ENCODE results near the gene GLT1D1.

- TF ChIP-seq GLIS3 (CRISPR knock-in tag; IDR thresholded peaks at IDR 0.05): no peak
- TF ChIP-seq PATZ1 (CRISPR knock-in tag; IDR thresholded peaks at IDR 0.05; ENCODE audit: borderline replicate concordance): no peak
- no peak for TF ChIP-seq ISL1 (CRISPR knock-in tag; IDR thresholded peaks at IDR 0.05)
- TF ChIP-seq ZFP30 (CRISPR knock-in tag; IDR thresholded peaks at IDR 0.05): no peak
- TF ChIP-seq CREB5 (CRISPR knock-in tag; IDR thresholded peaks at IDR 0.05; ENCODE audit: low read depth): no peak
- no peak for TF ChIP-seq TOX (CRISPR knock-in tag; IDR thresholded peaks at IDR 0.05; ENCODE audit: borderline replicate concordance)
- no peak for TF ChIP-seq ARNTL (CRISPR knock-in tag; IDR thresholded peaks at IDR 0.05; ENCODE audit: borderline replicate concordance, low read depth)
- TF ChIP-seq CSDC2 (CRISPR knock-in tag; IDR thresholded peaks at IDR 0.05): no peak
- TF ChIP-seq TCF4 (CRISPR knock-in tag; IDR thresholded peaks at IDR 0.05; ENCODE audit: borderline replicate concordance): no peak
- no peak for TF ChIP-seq RARB (CRISPR knock-in tag; IDR thresholded peaks at IDR 0.05)
- TF ChIP-seq ZC3H10 (CRISPR knock-in tag; IDR thresholded peaks at IDR 0.05): no peak
- TF ChIP-seq ESRRG (CRISPR knock-in tag; IDR thresholded peaks at IDR 0.05): no peak
Observed at GRCh38 chr12:128928361-128928760, 75.1 kb downstream of the GLT1D1 start.
